ENCODE results near the gene USP6NL.
A peak's percentile ranks its signal among the peaks of the same experiment; 100 is the strongest.

The USP6NL gene

DNA sequence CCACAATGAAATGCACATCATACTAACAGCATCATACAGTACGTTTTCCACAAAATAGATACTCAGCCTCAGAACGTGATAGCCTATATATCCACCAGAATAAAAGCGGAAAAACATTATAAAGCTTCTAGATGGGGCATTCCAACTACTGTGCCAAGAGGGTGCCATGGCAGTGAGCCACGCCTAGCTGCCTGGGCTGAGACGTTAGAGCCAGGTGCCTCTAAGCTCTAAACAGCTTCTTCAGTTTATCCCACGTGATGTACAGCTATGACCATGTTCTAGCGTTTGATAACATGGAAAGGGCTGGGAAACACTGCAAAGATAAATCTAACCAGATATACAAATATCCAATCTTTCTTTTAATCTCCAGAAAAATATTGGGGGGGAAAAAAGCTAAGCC is 17.8 kb downstream of the USP6NL start:
- DNase-seq (ENCODE audit: low spot score): no peak

DNA sequence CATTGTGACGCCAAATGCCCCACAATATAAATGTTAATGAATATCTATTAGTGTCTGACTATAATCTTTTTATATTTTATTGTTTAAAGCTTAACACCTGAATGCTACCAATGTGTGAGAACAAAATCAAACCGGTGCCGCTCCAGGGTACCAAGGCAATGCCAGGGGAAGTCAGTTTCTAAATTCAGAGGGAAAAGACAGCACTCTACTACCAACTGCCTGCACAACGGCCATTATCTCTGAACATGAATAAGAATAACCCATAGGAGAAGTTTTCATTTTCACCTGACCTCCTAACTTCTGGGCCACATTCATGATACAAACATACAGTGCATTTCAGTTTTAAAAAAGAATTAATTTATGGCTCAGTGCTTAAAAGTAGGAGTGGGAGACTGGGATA is 21.7 kb downstream of the USP6NL start:
- DNase-seq (ENCODE audit: low spot score): no peak

DNA sequence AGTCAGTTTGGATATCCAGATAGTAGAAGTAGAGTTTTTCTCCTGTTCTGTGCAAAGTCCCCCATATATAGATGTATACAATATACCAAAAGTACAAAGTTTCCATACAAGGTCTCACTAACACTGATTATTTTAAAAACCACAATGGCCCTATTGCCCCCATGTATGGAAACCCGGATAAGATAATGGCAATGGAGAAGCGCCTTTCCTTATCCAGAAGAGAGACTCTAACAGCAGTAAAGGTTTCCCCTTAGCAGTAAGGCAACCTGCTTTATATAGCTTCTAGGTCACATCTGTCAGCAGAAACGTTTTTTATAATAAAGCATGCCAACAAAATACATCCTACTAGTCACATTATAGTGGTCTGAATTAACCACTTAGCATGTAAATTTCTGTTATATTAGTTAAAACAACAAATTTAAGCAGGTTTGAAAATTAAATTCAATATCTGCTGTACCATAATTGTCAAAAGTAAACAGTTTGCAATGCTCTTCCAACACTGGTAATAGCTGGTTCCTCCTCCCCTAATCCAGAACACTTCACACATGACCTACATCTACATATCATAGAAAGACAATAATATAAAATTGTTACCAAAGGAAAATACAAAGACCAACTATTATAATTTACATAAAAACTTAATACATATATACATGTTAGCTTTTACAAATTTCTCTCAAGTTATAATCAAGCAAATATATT is 22.4 kb downstream of the USP6NL start:
- no peak for DNase-seq (ENCODE audit: low spot score)

DNA sequence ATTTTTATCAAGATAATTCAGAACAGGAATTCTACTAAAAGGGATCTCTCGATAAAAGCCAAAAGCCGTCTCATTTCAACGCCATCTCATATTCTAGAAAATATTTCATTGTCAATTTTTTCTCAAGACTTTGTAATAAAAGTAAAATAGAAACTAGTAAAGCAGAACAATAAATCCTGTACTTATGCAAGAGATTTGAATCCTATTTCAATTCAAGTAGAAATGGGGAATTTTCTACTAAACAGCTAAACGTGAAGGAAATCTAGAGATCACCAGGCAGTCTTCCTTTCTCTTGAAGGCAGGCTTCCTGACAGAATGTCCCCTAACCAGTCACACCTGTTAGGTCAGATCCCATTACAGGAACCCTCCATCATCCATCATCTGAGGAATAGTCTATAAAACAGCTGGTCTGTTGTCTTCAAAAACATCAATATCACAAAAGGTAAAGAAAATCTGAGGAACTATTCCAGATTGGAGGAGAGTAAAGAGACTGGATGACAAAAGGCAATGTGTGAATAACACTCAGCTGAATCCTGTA is 23.7 kb downstream of the USP6NL start:
- no peak for DNase-seq (ENCODE audit: low spot score)

DNA sequence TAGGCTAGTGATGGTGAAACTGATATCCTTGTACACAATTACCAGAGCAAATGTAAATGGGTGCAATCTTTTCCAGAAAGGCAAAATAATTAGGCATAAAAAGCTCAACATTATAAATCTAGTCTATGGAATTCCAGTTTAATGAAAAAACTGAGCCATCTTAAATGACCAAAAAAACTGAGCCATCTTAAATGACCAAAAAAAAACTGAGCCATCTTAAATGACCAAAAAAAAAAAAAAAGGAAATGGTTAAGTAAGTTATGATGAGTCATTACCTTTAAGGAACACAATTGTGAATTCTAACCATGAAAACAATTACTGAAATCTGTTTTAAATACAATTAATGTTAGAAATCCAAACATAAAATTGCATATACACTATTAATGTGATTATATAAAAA is 25.3 kb downstream of the USP6NL start:
- DNase-seq (ENCODE audit: low spot score): no peak

DNA sequence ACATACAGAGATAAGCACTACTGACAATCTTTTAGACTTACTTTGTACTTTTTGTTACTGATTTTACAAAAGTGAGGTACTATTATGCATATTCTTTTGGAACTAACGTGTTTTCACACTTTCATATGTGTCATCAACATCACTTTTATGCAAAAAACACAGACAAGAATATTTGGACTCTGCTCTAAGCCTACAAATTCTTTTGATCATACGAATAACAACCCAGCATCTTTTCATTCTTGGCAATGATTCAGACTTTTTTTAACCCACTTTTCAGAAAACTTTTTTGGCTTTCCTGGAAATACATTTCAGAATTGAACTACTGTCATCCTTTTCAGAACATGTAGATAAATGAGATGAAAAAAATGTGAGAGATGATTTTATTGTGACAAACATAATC is 30.2 kb downstream of the USP6NL start:
- no peak for DNase-seq (ENCODE audit: low spot score)

DNA sequence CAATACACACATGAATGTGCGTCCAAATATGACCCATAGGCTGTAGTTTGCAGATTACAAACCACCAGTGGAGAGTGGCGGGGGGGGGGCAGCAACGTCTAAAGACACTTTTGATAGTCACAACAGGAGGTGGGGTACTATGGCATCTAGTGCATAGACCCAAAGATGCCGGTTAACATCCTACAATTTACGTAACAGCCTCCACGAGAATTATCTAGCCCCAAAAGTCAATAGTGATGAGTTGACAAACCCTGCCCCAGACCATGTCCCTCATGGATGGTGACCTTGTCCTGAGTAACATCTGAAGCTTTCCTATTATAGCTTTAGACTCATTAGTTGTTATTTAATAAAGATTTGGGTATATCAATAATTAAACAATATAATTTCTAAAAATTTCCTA is 31.6 kb downstream of the USP6NL start:
- DNase-seq (ENCODE audit: low spot score): no peak

DNA sequence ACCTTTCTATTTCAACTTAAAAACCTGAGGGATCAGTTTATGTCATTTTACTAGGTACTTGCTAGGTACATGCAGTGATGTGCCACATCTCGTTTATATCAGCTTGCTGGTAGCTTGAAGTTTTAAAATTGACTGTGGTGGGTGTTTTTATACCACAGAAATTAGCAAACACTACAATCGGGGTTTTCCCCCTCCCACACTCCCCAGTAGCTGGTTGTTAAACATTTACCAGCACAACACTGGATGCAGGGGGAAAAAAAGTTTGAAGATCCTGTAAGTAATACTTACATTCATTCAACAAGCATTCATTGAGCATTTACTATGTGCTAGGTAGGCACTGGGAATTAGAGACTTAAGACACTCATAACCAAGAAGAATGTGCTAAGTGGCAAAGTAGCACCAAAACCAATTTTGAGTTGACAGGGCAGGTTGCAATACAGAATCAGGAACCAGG is 32.6 kb downstream of the USP6NL start:
- no peak for DNase-seq (ENCODE audit: low spot score)

DNA sequence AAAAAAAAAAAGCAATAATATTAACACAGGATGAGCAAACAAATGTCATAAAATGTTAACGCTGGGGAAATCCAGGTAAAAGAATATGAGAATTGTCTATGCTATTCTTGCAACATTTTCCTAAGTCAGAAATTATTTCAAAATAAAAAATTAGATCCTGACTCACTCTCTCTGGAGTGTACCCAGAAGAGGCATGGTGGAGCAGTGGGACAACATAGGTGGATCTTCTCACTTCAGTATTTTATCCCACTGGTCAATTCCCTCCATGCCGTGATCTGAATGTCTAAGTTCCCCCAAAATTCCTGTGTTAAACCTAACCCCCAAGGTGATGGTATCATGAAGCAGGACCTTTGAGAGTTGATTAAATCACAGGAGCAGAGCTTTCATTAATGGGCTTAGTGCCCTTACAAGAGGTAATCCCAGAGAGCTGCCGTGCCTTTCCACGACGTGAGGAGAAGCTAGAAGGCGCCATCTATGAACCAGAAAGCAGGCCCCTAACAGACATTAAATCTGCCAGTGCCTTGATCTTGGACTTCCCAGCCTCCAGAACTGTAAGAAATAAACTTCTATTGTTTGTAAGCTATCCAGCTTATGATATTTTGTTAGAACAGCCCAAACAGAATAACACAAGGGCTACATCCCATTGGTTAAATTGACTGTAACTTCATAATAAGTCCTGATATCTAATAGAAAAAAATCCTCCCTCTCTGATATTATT is 35.2 kb downstream of the USP6NL start:
- DNase-seq (ENCODE audit: low spot score): no peak

DNA sequence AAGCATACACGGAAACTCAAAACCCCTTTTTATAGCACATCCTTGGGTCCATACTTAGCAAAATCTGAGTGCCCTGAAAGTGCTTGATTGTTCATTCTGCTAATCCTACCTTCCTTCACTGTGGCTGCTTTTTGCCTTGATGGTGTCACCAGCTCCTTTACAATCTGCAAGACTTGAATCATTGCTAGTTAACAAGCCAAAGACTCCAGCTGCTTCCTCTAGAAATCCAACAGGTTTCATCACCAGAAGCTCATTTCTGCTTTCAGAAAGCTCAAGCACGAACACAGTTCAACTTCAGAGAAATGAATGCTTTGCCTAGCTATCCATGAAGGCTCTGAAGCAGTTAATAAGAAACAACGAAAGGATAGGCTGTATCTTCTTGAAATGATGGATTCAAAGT is 38.0 kb downstream of the USP6NL start:
- DNase-seq (ENCODE audit: low spot score): peak; percentile 35

DNA sequence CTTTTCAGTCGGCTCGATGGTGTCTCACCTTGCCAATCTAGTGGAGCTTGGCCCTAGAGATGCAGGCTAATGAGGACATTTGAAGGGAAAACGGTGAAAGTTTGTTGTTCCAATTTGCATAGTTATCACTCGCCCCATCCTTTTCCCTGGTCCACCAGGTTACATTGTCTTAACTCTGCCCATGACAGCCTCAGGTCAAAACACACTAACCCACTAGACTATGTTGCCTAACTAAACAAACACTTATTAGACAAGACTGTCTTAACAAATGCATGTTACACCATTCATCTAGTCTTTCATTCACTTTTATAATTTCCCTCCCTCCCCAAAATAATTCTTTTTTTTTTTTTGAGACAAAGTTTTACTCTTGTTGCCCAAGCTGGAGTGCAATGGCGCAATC is 40.7 kb downstream of the USP6NL start:
- DNase-seq (ENCODE audit: low spot score): no peak

DNA sequence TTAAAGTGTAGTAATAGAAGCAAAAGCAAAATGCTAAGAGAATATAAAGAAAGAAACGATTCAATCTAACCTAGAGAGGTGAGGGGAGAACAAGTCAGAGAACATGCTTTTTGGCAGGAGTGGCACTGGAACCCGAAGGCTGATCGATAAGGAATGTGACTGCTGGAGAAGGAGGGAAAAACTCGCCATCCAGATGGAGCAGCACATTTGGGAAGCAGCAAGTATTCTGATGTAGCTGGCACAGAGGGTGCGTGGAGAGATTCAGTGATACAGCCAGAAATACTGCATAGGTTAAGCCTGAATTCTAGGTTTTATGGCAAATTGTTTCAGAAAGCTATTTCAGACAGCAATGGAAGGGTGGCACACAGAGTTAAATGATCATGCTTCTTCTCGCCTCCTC is 42.0 kb downstream of the USP6NL start:
- DNase-seq (ENCODE audit: low spot score): no peak

DNA sequence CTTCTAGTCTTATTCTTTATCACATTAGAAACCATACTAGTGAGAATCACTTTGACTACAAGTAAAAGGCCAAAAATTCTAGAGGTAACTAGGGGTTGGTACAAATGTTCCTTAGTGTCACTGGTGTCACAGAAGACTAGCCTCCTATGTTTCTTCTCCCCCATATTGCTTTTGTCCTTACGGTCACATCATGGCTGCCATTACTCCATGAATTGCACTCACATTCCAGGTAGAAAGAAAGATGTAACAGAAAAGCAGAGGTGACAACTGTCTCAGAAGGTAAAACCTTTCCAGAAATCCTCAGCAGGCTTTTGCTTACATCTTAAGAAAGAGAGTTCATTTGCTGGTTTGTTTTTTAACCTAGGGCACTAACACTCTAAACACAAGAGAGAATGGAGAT is 42.9 kb downstream of the USP6NL start:
- no peak for DNase-seq (ENCODE audit: low spot score)

DNA sequence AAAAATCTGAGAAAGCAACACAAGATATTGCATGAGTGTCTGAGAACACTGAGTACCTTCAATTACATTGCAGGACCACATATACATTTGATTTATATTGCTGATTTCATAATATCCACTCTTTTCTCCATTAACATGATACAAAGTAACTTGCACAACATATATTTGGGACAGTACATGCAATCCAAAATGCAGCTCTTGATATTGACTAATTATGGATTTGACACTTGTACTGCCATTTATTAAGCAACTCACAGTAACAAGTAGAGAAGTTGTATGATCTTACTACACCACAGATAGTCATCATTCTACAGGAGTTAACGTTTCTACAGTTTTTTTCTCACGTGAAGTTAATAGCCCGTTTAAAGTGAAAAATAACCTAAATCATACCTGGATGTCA is 46.7 kb downstream of the USP6NL start:
- DNase-seq (ENCODE audit: low spot score): no peak

DNA sequence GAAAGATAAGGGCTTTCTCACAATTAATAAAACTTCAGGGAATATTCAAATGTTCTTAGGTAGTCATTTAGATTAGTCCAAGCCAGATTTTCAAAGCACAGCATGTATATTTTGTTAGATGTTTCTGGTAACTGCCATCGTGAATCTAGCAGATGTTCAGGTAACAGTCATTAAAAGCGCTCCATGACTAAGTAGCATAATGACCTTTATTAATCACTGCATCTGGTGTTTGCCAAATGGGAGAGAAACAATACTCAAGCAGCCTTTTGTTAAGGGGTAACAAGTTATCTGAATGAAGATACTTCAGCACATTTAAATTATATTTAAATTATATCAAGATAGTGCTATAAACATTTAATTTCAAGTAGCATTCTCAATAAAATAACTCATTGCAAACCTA is 47.5 kb downstream of the USP6NL start:
- no peak for DNase-seq (ENCODE audit: low spot score)

DNA sequence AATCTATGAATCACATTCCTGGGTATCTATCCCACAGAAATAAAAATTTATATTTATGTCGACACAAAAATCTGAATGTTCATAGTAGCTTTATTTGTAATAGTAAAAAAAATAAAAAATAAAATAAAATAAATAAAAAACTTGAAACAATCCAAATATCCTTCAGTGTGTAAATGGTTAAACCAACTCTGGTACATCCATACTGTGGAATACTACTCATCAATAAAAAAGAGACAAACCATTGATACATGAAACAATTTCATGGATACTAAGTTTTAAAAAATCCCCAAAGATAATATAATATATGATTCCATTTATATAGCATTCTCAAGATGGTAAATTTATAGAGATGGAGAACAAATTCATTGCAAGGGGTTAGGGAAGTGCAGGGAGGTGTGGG is 48.6 kb downstream of the USP6NL start:
- DNase-seq (ENCODE audit: low spot score): no peak

DNA sequence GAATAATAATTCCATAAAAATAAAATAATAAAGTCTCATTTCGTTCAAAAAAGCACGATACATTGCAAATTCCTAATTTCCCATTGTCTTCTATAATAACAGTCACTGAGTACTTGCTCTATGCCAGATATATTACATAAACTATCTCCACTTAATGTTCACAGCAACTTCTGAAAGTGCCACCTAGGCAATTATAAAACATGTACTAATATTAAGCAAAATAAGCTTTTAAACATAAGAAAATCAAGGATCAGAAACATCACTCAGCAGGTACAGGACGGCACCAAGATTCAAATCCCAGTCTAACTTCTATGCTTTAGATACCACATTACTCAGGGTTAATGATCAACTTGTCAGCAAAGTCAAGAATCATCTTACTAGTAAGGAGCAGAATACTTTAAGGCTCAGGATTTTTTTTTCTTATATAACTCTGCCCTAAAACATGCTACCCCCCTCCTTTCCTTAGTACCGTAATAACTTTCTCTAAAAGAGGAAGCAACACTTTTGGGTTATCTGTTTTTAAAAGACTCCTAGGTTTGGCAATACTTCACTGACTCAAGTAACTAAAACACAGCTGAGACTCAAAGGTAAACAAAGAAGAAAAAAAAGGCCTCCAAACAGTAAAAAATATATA is 51.3 kb downstream of the USP6NL start:
- DNase-seq (ENCODE audit: low spot score): no peak

DNA sequence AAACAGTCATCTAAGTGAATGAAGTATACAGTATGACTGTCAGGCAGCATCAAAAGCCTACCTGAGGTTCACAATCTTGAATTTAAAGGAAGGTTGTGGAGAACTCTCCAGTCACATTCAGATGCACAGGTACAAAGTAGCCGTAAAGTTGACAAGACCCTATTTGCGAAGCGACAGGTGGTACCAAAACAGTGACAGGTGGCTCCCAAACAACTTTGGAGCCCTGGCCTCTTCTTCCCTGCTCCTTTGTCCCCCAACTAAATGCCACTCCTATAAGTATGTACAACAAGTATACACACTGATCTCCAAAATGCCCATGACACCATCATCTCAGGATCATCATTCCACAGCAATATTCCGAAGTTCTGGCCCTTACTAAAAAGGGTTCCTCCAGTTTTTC is 53.5 kb downstream of the USP6NL start:
- DNase-seq (ENCODE audit: low spot score): no peak

DNA sequence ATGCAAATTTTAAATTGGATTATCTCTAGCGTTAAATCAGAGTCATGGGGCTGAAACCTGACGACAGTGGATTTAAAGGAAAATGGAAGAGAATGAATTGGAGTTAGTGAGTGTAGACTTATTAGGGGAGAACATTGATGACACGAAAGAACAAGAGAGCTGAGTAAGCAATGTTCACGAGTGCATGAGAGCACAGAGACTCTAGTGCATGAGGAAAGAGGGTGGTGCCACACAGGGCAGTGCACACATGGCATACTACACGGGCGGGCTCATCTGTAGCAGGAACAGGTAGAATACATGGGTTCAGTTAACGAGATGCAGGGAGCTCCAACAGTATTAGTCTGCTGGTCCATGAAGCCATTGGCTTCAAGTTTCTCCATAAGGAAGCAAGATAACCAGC is 53.9 kb downstream of the USP6NL start:
- no peak for DNase-seq (ENCODE audit: low spot score)

DNA sequence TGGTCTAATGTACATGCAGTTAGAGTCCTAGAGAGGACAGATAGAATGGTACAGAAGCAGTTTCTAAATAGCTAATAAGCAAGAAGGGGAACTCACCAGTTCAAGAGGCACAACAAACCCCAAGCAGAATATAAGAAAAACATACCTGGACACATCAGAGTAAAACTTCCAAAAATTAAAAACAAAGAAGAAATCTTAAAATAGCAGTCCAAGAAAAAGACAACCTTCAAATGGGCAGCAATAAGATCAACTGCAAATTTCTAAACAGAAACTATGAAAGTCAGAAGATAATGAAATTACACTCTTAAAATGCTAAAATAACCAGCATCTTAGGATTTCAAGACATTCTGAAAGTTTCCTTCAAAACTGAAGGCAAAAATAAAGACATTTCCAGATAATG is 55.9 kb downstream of the USP6NL start:
- no peak for DNase-seq (ENCODE audit: low spot score)

DNA sequence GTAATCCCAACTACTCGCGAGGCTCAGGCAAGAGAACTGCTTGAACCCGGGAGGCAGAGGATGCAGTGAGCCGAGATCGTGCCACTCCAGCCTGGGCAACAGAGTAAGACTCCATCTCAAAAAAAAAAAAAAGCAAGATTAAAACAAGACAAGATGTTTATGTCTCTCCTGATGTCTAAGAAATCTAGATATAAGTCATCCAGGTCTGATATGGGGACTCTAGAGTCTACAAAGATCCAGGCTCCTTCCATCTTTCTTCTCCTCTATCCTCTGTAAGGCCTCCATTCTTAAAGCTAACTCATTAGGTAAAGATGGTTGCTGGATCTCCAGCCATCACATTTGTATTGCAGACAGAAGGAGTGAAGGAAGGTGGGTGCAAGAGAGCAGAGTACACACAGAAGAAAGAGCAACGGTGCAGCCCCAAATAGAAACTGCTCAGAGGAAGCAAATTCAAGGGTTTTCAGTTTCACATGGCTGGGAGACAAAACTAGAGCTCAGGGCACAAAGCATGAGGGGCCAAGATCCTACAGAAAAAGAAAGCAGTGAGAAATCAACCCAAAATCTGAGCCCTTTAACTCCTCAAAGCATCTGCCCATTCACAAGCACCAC is 57.6 kb downstream of the USP6NL start:
- no peak for DNase-seq (ENCODE audit: low spot score)

DNA sequence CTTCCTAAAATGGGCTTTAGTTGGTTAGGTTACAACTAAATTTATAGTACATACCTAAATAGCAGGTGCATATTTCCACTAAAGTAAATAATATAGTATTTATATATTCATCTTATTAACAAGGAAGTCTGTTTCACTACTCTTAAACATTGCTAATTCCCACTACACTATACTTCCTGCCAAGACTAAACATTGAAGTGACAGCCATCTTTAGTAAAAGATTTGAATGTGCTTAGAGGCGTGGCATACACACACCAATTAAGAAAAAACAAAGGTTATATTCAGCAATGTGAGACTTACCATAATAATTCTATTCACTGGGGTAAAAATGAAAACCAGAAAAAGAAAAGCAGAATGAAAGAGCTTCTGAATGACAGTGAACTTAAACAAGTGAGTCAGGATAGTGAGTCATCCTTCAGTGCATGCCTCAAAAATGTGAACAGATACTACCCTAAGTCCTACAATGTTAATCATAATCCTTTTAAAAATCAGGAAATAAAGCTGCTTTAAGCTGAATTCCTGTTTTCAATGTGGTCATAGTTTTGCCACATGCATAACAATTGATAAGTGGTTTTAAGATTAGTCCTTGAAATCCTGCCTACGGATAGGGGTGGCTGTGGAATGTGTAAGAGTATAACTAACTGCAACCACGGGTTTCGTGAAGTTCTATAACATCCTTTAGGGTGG is 59.4 kb downstream of the USP6NL start:
- DNase-seq (ENCODE audit: low spot score): peak; percentile 76

All from GM03348 (cell line).